Lung microvascular endothelial cell (primary cell): ENCODE results near the gene ZC3H4. TPM values are rescaled to one million over a fixed set of nuclear protein-coding genes. Genes with fewer than 3 reads are reported as not detected.

Experiments
- DNase-seq, 2 donors: peaks; one replicate each; pipeline versions ENCODE4 v3.0.0 to v3.0.0-alpha.2; 2010; ENCODE audit warnings: low read depth in 2 of 2
- total RNA-seq: library from RNA; depleted of rRNA; stranded (reverse); fragments of >200 nt; gene quantifications from 2 replicates; pipeline ENCODE4 v1.2.1, GENCODE V29; 2014

The ZC3H4 gene
- total RNA-seq, 1 donor from 2014 or later = 9.5 TPM

GRCh38 chr19:47021536-47022139 lies 91.9 kb downstream of the ZC3H4 start:
- DNase-seq = no peak

- DNase-seq = no peak
Measured at GRCh38 chr19:47020992-47021496, 92.5 kb downstream of the ZC3H4 start.

- no peak for DNase-seq
Measured at GRCh38 chr19:47020132-47020805, 93.3 kb downstream of the ZC3H4 start.

GRCh38 chr19:47019431-47020041 lies 94.0 kb downstream of the ZC3H4 start, which contains the start of gene NPAS1:
NPAS1 (plus strand) TSS chr19:47019837; CDS start chr19:47021048, 1,211 bp downstream.
- no peak for DNase-seq

- no peak for DNase-seq
Measured at GRCh38 chr19:47018923-47019322, 94.7 kb downstream of the ZC3H4 start.

Other genes starting within 250 kb of the ZC3H4 start
- gene NPAS1, start 93.9 kb downstream of the ZC3H4 start, total RNA-seq = under 0.01 TPM in 1 of 2 replicates, not detected in the other
- gene TMEM160, start 65.2 kb downstream of the ZC3H4 start, total RNA-seq = 29.0 and 29.6 TPM in 2 replicates
- 96.8 and 131 TPM in 2 replicates for gene SAE1, start 17.1 kb upstream of the ZC3H4 start, total RNA-seq
- gene BBC3, start 117.4 kb upstream of the ZC3H4 start, total RNA-seq = 16.5 and 21.4 TPM in 2 replicates
- gene CCDC9, start 142.7 kb upstream of the ZC3H4 start, total RNA-seq = 3.3 and 4.6 TPM in 2 replicates
- gene INAFM1, start 161.1 kb upstream of the ZC3H4 start, total RNA-seq = 0.65 and 1.2 TPM in 2 replicates
- gene C5AR1, start 196.1 kb upstream of the ZC3H4 start, total RNA-seq = not detected in 2 replicates
- under 0.01 TPM in 2 replicates for gene C5AR2, start 218.4 kb upstream of the ZC3H4 start, total RNA-seq
- 4.1 and 5.2 TPM in 2 replicates for gene DHX34, start 235.5 kb upstream of the ZC3H4 start, total RNA-seq